RWPE2 (cell line): ENCODE measurements around the gene PYGO2.

Experiments used
- ATAC-seq: fragments of 200-7000 bp; cut with Tn5 transposase; 3 replicates; pipeline ENCODE4 v1.9.1; 2021; ENCODE audit warnings: low read depth
- DNase-seq: peaks from one replicate; pipeline ENCODE4 v3.0.0-alpha.2; 2020; ENCODE audit warnings: low spot score
- H3K27ac ChIP-seq: fragments of 450-650 bp; 2 replicates; pipeline ENCODE4 v1.5.1; 2017; ENCODE audit warnings: mild to moderate bottlenecking; ENCODE audit not compliant: poor library complexity, severe bottlenecking
- H3K27me3 ChIP-seq: fragments of 250-450 bp; sonication (Bioruptor Pico); 2 replicates; pipeline ENCODE4 v1.5.1; 2021; ENCODE audit warnings: mild to moderate bottlenecking, moderate library complexity; ENCODE audit not compliant: insufficient read depth, poor library complexity, severe bottlenecking
- H3K36me3 ChIP-seq: fragments of 250-450 bp; sonication (Bioruptor Pico); 2 replicates; pipeline ENCODE4 v1.5.1; 2020; ENCODE audit warnings: low read depth, mild to moderate bottlenecking, moderate library complexity
- H3K4me1 ChIP-seq: fragments of 250-450 bp; sonication (Bioruptor Pico); 2 replicates; pipeline ENCODE4 v1.5.1; 2021; ENCODE audit warnings: mild to moderate bottlenecking, moderate library complexity; ENCODE audit not compliant: insufficient read depth, poor library complexity, severe bottlenecking
- H3K4me3 ChIP-seq: fragments of 250-450 bp; sonication (Bioruptor Pico); 2 replicates; pipeline ENCODE4 v1.5.1; 2021; ENCODE audit warnings: mild to moderate bottlenecking, moderate library complexity; ENCODE audit not compliant: severe bottlenecking
- H3K9me3 ChIP-seq: fragments of 250-450 bp; sonication (Bioruptor Pico); 2 replicates; pipeline ENCODE4 v1.5.1; 2021; ENCODE audit warnings: mild to moderate bottlenecking, moderate library complexity; ENCODE audit not compliant: severe bottlenecking
- CTCF ChIP-seq: fragments of 450-650 bp; IDR thresholded peaks from one replicate; pipeline ENCODE4 v1.5.1; 2017; ENCODE audit warnings: mild to moderate bottlenecking, moderate library complexity; ENCODE audit not compliant: poor library complexity, severe bottlenecking

PYGO2 gene

GRCh38 chr1:155009221-155009711 lies 47.7 kb upstream of the PYGO2 start:
- Histone ChIP-seq H3K4me1 (peaks cover 58% of the 10 kb centered on the region), H3K9me3 (no peaks in the 10 kb centered on the region), H3K27ac (peak overlapping the region; percentile 96), H3K36me3 (peaks cover 47% of the 10 kb centered on the region), H3K27me3 (no peaks in the 10 kb centered on the region), H3K4me3 (no peak overlapping the region)
- TF ChIP-seq CTCF, result no peak
- DNase-seq, result peak; percentile 51
- no peak for ATAC-seq

GRCh38 chr1:155008015-155008941 lies 46.7 kb upstream of the PYGO2 start:
- Histone ChIP-seq H3K4me3 (no peak overlapping the region), H3K27me3 (no peaks in the 10 kb centered on the region), H3K27ac (peak overlapping the region; percentile 96), H3K4me1 (peaks cover 58% of the 10 kb centered on the region), H3K9me3 (no peaks in the 10 kb centered on the region), H3K36me3 (peaks cover 46% of the 10 kb centered on the region)
- DNase-seq (peak; percentile 44), ATAC-seq (no peak)
- no peak for TF ChIP-seq CTCF

GRCh38 chr1:155007251-155007828 lies 45.8 kb upstream of the PYGO2 start:
- ATAC-seq, result no peak
- H3K4me1 ChIP-seq, result peaks cover 57% of the 10 kb centered on the region
- no peak overlapping the region for H3K4me3 ChIP-seq
- no peaks in the 10 kb centered on the region for H3K27me3 ChIP-seq
- H3K9me3 ChIP-seq, result no peaks in the 10 kb centered on the region
- H3K36me3 ChIP-seq, result peaks cover 47% of the 10 kb centered on the region
- no peak for DNase-seq
- peak overlapping the region; percentile 96 for H3K27ac ChIP-seq
- no peak for TF ChIP-seq CTCF

- Histone ChIP-seq H3K27me3 (no peaks in the 10 kb centered on the region), H3K4me3 (no peak overlapping the region), H3K27ac (peak overlapping the region; percentile 96), H3K4me1 (peaks cover 50% of the 10 kb centered on the region), H3K9me3 (no peaks in the 10 kb centered on the region), H3K36me3 (peaks cover 45% of the 10 kb centered on the region)
- no peak for TF ChIP-seq CTCF
- DNase-seq (no peak), ATAC-seq (no peak)
Observed at GRCh38 chr1:155006601-155007101, 45.1 kb upstream of the PYGO2 start.
